A549 (cell line): ENCODE results near the gene ZNF474. TPM values are rescaled to one million over a fixed set of nuclear protein-coding genes. Genes with fewer than 3 reads are reported as not detected.

ENCODE experiments used
- ATAC-seq, 2 experiments: fragments of 200-7000 bp in 1 of 2; fragments of >200 bp in 1 of 2; cut with Nextera tagmentation in 1 of 2; cut with Tn5 transposase in 1 of 2; 3 replicates each; pipeline versions ENCODE4 v1.8.0 to v1.9.1; 2018 to 2020; ENCODE audit warnings: mild to moderate bottlenecking in 1 of 2, moderate library complexity in 1 of 2
- CTCF ChIA-PET: fragments of 300-600 bp; sonication (Branson Sonifier 250); formaldehyde crosslinking; extraction: SDS; loops from one replicate; lab custom pipeline; 2021; ENCODE audit warnings: antibody characterized with exemption, inconsistent platforms; lab: Yijun Ruan, JAX
- POLR2A ChIA-PET: fragments of 350-600 bp; formaldehyde crosslinking; extraction: SDS; loops from one replicate; lab custom pipeline; 2021; ENCODE audit warnings: antibody characterized with exemption, inconsistent platforms; lab: Yijun Ruan, JAX
- DNase-seq, 2 experiments: peaks; one replicate each; pipeline versions ENCODE4 v3.0.0 to v3.0.0-alpha.2; 2011 to 2016; ENCODE audit warnings: low read depth in 1 of 2, low spot score in 1 of 2
- FAIRE-seq: peaks from 2 replicates; lab custom pipeline; 2011; peaks lifted over from hg19 to GRCh38; lab: Jason Lieb, UNC
- H3K27ac ChIP-seq, 2 experiments: fragments of >200 bp; sonication (Bioruptor Twin); formaldehyde crosslinking; 3 replicates each; pipeline ENCODE4 v1.5.1; 2016 to 2017
- H3K4me1 ChIP-seq: fragments of >200 bp; sonication (Bioruptor Twin); formaldehyde crosslinking; 3 replicates; pipeline ENCODE4 v1.6.1; 2016
- H3K4me2 ChIP-seq: fragments of >200 bp; sonication (Bioruptor Twin); formaldehyde crosslinking; 3 replicates; pipeline ENCODE4 v1.6.1; 2016
- H3K4me3 ChIP-seq: fragments of >200 bp; sonication (Bioruptor Twin); formaldehyde crosslinking; 3 replicates; pipeline ENCODE4 v1.5.1; 2016
- H3K9me3 ChIP-seq: fragments of >200 bp; sonication (Bioruptor Twin); formaldehyde crosslinking; 3 replicates; pipeline ENCODE4 v1.6.1; 2016
- CBX2 ChIP-seq: fragments of 200-600 bp; sonication (generic); IDR thresholded peaks from 2 replicates; pipeline ENCODE4 v1.6.1; 2016; ENCODE audit warnings: low read depth, mild to moderate bottlenecking, borderline replicate concordance
- CBX8 ChIP-seq: fragments of 200-600 bp; sonication (generic); IDR thresholded peaks from 2 replicates; pipeline ENCODE4 v1.6.1; 2016
- CEBPB ChIP-seq, 2 experiments: fragments of >200 bp in 1 of 2; sonication (Bioruptor Twin) in 1 of 2; formaldehyde crosslinking in 1 of 2; IDR thresholded peaks; 2 replicates each; pipeline ENCODE4 v1.6.1; 2012 to 2016
- CHD2 ChIP-seq: fragments of 150-350 bp; IDR thresholded peaks from 2 replicates; pipeline ENCODE4 v1.6.1; 2014; ENCODE audit warnings: low read length; ENCODE audit not compliant: partially characterized antibody
- CHD4 ChIP-seq: fragments of 200-600 bp; sonication (generic); IDR thresholded peaks from 2 replicates; pipeline ENCODE4 v1.6.1; 2016; ENCODE audit warnings: antibody characterized with exemption, mild to moderate bottlenecking, borderline replicate concordance
- EHMT2 ChIP-seq: fragments of 200-600 bp; sonication (generic); IDR thresholded peaks from 2 replicates; pipeline ENCODE4 v1.6.1; 2016; ENCODE audit warnings: antibody characterized with exemption, low read depth, mild to moderate bottlenecking, moderate library complexity
- FOSB ChIP-seq: fragments of 250-450 bp; sonication (Bioruptor Pico); IDR thresholded peaks from 2 replicates; pipeline ENCODE4 v1.5.0; 2020; ENCODE audit warnings: mild to moderate bottlenecking, moderate library complexity
- FOXS1 ChIP-seq: fragments of 250-450 bp; sonication (Bioruptor Pico); IDR thresholded peaks from 2 replicates; pipeline ENCODE4 v1.5.0; 2020; ENCODE audit warnings: mild to moderate bottlenecking, moderate library complexity
- GATA3 ChIP-seq: IDR thresholded peaks from 2 replicates; pipeline ENCODE4 v1.6.1; 2012; ENCODE audit warnings: borderline replicate concordance
- HDAC2 ChIP-seq: fragments of 200-600 bp; sonication (generic); IDR thresholded peaks from 2 replicates; pipeline ENCODE4 v1.6.1; 2016
- HEYL ChIP-seq: fragments of 250-450 bp; sonication (Bioruptor Pico); IDR thresholded peaks from 2 replicates; pipeline ENCODE4 v1.8.0; 2021; ENCODE audit warnings: mild to moderate bottlenecking, moderate library complexity
- HOXA7 ChIP-seq: fragments of 250-450 bp; sonication (Bioruptor Pico); IDR thresholded peaks from 2 replicates; pipeline ENCODE4 v1.5.0; 2020; ENCODE audit warnings: mild to moderate bottlenecking, moderate library complexity
- JUNB ChIP-seq: fragments of >200 bp; sonication (Bioruptor Twin); formaldehyde crosslinking; IDR thresholded peaks from 2 replicates; pipeline ENCODE4 v1.6.1; 2016
- KDM5A ChIP-seq: fragments of 200-600 bp; sonication (generic); IDR thresholded peaks from 2 replicates; pipeline ENCODE4 v1.6.1; 2016; ENCODE audit warnings: antibody characterized with exemption, mild to moderate bottlenecking
- MYC ChIP-seq: IDR thresholded peaks from 2 replicates; pipeline ENCODE4 v1.6.1; 2012; ENCODE audit warnings: mild to moderate bottlenecking, inconsistent platforms, low read length, improper control_type of control experiment, borderline replicate concordance
- NR3C1 ChIP-seq: fragments of >200 bp; sonication (Bioruptor Twin); formaldehyde crosslinking; IDR thresholded peaks from 3 replicates; pipeline ENCODE4 v1.6.1; 2017
- POLR2A ChIP-seq: IDR thresholded peaks from 2 replicates; pipeline ENCODE4 v1.6.1; 2012; ENCODE audit warnings: mild to moderate bottlenecking, low read length
- RAD21 ChIP-seq, 2 experiments: fragments of >200 bp in 1 of 2; sonication (Bioruptor Twin) in 1 of 2; formaldehyde crosslinking in 1 of 2; IDR thresholded peaks in 1 of 2; conservative IDR thresholded peaks in 1 of 2; 2 replicates in 1 of 2; 3 replicates in 1 of 2; pipeline ENCODE4 v1.6.1; 2012 to 2018; ENCODE audit warnings: inconsistent platforms in 1 of 2
- RFX5 ChIP-seq: fragments of 450-650 bp; IDR thresholded peaks from 2 replicates; pipeline ENCODE4 v1.7.1; 2014; ENCODE audit warnings: antibody characterized with exemption, mild to moderate bottlenecking, moderate library complexity
- SREBF2 ChIP-seq: fragments of 450-650 bp; IDR thresholded peaks from 2 replicates; pipeline ENCODE4 v1.6.1; 2014; ENCODE audit warnings: mild to moderate bottlenecking, moderate library complexity
- TP53 ChIP-seq: fragments of 250-450 bp; sonication (Bioruptor Pico); IDR thresholded peaks from 2 replicates; pipeline ENCODE4 v1.5.0; 2021; ENCODE audit warnings: mild to moderate bottlenecking, moderate library complexity
- ZC3H11A ChIP-seq: fragments of 450-650 bp; IDR thresholded peaks from 2 replicates; pipeline ENCODE4 v1.6.1; 2014; ENCODE audit warnings: antibody characterized with exemption, mild to moderate bottlenecking
- ZFP36 ChIP-seq: fragments of 450-650 bp; IDR thresholded peaks from 2 replicates; pipeline ENCODE4 v1.6.1; 2014; ENCODE audit warnings: borderline replicate concordance; ENCODE audit not compliant: partially characterized antibody
- ZNF302 ChIP-seq: fragments of 250-450 bp; sonication (Bioruptor Pico); IDR thresholded peaks from 2 replicates; pipeline ENCODE4 v1.9.0; 2021; ENCODE audit warnings: inconsistent platforms, mild to moderate bottlenecking, moderate library complexity
- WGBS: methylation state at CpG from one replicate; pipeline ENCODE4 v1.1.6; 2017; ENCODE audit errors: missing lambda C conversion rate; 5-methylcytosine and 5-hydroxymethylcytosine counted together
- polyA plus RNA-seq, 4 experiments: library from polyadenylated mRNA; depleted of rRNA in 3 of 4; stranded (reverse); fragments of >200 nt; fragmentation: RNase III in 1 of 4; extraction: RNeasy Plus Mini Kit Qiagen cat#74134 plus additional on column Dnase treatment in 1 of 4; gene quantifications; 2 replicates in 3 of 4; 3 replicates in 1 of 4; pipeline ENCODE4 v1.2.3, GENCODE V29; 2011 to 2017
- TF ChIP-seq, protein P1 (sequence below): fragments of >200 bp; sonication (Bioruptor Twin); formaldehyde crosslinking; IDR thresholded peaks from 2 replicates; pipeline ENCODE4 v1.6.1; 2016
- TF ChIP-seq, protein P2 (sequence below): fragments of 250-450 bp; sonication (Bioruptor Pico); IDR thresholded peaks from 2 replicates; pipeline ENCODE4 v1.5.0; 2020; ENCODE audit warnings: low read depth, mild to moderate bottlenecking, moderate library complexity
- TF ChIP-seq, protein P3 (sequence below): fragments of >200 bp; sonication (Bioruptor Twin); formaldehyde crosslinking; IDR thresholded peaks from 3 replicates; pipeline ENCODE4 v1.6.1; 2016
- TF ChIP-seq, protein P4 (sequence below): fragments of 150-350 bp; IDR thresholded peaks from 2 replicates; pipeline ENCODE4 v1.6.1; 2014; ENCODE audit warnings: low read depth, mild to moderate bottlenecking, low read length

The ZNF474 gene
- polyA plus RNA-seq, 2 of the 4 experiments (the other 2 are of a cell fraction) = 0.15 to 0.30 TPM

DNA sequence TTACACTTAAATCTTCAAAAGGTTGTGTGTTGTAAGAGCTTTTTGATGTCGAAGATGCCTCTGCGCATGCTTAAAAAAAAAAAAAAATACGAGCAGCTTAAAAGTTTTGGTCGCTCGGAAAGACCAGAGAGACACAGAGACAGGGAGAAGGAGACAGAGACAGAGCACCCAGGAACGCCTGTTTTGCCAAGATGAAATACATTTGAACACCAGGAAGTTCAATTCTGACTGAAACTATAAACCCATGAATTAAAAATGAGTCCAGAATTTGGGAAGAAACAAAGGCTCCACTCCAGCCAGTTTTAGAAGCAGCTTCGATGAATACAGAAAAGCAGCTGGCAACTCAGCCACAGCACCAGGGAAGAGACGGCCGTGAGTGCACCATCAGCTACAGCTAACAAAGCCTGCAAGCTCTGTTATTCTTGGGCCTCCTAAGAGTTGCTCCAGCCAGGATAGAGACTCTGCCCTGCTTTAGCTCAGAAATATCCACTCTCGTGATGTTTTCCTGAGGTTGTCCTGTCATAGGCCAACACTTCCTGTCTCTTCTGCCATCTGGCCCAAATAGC, 2.5 kb upstream of the ZNF474 start:
- Histone ChIP-seq H3K4me1 (no peaks in the 10 kb centered on the region), H3K27ac (no peak overlapping the region), H3K4me3 (no peak overlapping the region), H3K9me3 (no peaks in the 10 kb centered on the region), H3K4me2 (no peak overlapping the region)
- 76% methylated on average over 10 of the region's 10 CpGs for WGBS
- TF ChIP-seq SREBF2 = no peak
- TF ChIP-seq HDAC2 = no peak
- no peak for TF ChIP-seq RAD21 (conservative IDR thresholded peaks at IDR 0.05 in 1 of 2, IDR thresholded peaks at IDR 0.05 in 1 of 2)
- no peak for TF ChIP-seq GATA3
- no peak for TF ChIP-seq TP53 (CRISPR knock-in tag)
- TF ChIP-seq CEBPB (IDR thresholded peaks at IDR 0.05) = no peak
- TF ChIP-seq, protein P1, sequence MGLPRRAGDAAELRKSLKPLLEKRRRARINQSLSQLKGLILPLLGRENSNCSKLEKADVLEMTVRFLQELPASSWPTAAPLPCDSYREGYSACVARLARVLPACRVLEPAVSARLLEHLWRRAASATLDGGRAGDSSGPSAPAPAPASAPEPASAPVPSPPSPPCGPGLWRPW = no peak
- TF ChIP-seq JUNB = no peak
- TF ChIP-seq, protein P2, sequence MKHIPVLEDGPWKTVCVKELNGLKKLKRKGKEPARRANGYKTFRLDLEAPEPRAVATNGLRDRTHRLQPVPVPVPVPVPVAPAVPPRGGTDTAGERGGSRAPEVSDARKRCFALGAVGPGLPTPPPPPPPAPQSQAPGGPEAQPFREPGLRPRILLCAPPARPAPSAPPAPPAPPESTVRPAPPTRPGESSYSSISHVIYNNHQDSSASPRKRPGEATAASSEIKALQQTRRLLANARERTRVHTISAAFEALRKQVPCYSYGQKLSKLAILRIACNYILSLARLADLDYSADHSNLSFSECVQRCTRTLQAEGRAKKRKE = no peak
- FAIRE-seq (no peak), ATAC-seq (no peak), DNase-seq (no peak)
- POLR2A ChIA-PET = no interaction called here
- CTCF ChIA-PET = interaction anchor here (0.6 kb wide), 1 partner anchor 1302 kb away, joined by 5 read pairs; no protein-coding TSS in a partner anchor

DNA sequence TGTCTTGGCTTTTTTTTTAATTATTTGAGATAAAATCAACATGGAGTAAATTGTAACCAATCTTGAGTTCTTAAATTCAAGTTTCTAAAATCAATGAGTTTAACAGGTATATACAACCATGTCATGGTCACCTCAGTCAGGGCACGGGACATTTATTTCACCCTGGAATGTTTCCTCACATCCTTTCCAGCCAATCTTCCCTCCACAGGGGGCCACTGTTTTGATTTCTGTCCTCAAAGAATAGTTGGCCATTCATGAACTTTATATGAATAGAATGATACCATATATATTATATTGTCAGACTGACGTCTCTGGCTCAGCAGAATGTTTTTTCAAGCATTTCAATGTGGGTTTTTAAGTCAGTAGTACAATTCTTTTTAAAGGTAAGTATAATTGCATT, 806 bp downstream of the ZNF474 start:
- CTCF ChIA-PET = no interaction called here
- DNase-seq (no peak), ATAC-seq (no peak), FAIRE-seq (no peak)
- Histone ChIP-seq H3K4me2 (no peak overlapping the region), H3K9me3 (no peaks in the 10 kb centered on the region), H3K4me1 (no peaks in the 10 kb centered on the region), H3K4me3 (no peak overlapping the region), H3K27ac (no peak overlapping the region)
- TF ChIP-seq KDM5A (no peak), RFX5 (no peak), NR3C1 (no peak), FOXS1 (CRISPR knock-in tag) (no peak), CHD4 (no peak)
- POLR2A ChIA-PET = no interaction called here
- 69% methylated on average over 2 of the region's 2 CpGs for WGBS

DNA sequence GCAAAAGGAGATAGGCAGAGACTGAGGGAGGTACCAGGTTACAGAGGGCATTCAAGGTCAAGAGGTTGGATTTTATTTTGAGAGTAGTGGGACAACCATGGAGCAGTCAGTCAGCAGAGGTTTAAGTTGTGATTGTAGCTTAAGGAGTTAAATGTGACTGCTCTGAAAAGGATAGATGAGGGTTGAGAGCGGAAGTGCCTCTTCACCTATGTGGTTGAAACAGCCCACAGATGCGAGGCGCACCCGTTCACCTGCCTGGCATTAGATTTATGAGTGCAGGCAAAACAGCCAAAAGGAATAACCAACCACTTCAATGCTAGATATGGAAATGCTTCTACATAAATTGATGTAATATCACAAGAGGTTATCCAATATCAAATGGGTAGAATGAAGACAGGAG, 8.4 kb downstream of the ZNF474 start:
- no peak for TF ChIP-seq ZC3H11A
- TF ChIP-seq ZNF302 (CRISPR knock-in tag) = no peak
- TF ChIP-seq FOSB (CRISPR knock-in tag) = no peak
- TF ChIP-seq POLR2A = no peak
- no peak for TF ChIP-seq RAD21 (conservative IDR thresholded peaks at IDR 0.05 in 1 of 2, IDR thresholded peaks at IDR 0.05 in 1 of 2)
- TF ChIP-seq CHD2 = no peak
- TF ChIP-seq CBX2 = no peak
- TF ChIP-seq, protein P3, sequence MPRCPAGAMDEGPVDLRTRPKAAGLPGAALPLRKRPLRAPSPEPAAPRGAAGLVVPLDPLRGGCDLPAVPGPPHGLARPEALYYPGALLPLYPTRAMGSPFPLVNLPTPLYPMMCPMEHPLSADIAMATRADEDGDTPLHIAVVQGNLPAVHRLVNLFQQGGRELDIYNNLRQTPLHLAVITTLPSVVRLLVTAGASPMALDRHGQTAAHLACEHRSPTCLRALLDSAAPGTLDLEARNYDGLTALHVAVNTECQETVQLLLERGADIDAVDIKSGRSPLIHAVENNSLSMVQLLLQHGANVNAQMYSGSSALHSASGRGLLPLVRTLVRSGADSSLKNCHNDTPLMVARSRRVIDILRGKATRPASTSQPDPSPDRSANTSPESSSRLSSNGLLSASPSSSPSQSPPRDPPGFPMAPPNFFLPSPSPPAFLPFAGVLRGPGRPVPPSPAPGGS = no peak
- TF ChIP-seq MYC = no peak
- TF ChIP-seq HOXA7 (CRISPR knock-in tag) = no peak
- no peak for TF ChIP-seq CBX8
- no peak for TF ChIP-seq EHMT2
- no peak for TF ChIP-seq SREBF2
- TF ChIP-seq, protein P4, sequence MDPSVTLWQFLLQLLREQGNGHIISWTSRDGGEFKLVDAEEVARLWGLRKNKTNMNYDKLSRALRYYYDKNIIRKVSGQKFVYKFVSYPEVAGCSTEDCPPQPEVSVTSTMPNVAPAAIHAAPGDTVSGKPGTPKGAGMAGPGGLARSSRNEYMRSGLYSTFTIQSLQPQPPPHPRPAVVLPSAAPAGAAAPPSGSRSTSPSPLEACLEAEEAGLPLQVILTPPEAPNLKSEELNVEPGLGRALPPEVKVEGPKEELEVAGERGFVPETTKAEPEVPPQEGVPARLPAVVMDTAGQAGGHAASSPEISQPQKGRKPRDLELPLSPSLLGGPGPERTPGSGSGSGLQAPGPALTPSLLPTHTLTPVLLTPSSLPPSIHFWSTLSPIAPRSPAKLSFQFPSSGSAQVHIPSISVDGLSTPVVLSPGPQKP = no peak
- TF ChIP-seq ZFP36 = no peak
- no peak for TF ChIP-seq HEYL
- TF ChIP-seq HDAC2 = no peak
- TF ChIP-seq, all 56 proteins: peak for 0
- FAIRE-seq = no peak
- 85% methylated on average over 4 of the region's 4 CpGs for WGBS
- no peak overlapping the region for H3K4me2 ChIP-seq
- no peak for ATAC-seq
- H3K4me3 ChIP-seq = no peak overlapping the region
- no peaks in the 10 kb centered on the region for H3K9me3 ChIP-seq
- no peaks in the 10 kb centered on the region for H3K4me1 ChIP-seq
- ChIA-PET POLR2A (interaction anchor here (0.7 kb wide), 1 partner anchor 140 kb away, joined by 10 read pairs; no protein-coding TSS in a partner anchor), CTCF (no interaction called here)
- H3K27ac ChIP-seq = no peak overlapping the region
- no peak for DNase-seq
